CD4-positive, CD25-positive, alpha-beta regulatory T cell (primary cell): ENCODE data around the gene TMEM132C. TPM values are rescaled to one million over a fixed set of nuclear protein-coding genes. Genes with fewer than 3 reads are reported as not detected.

Source experiments
- ATAC-seq, 2 donors: fragments of 150-1000 bp; cut with Tn5 transposase; one replicate each; pipeline ENCODE4 v1.10.0; 2021; ENCODE audit warnings: low read depth in 2 of 2, moderate number of reproducible peaks in 2 of 2, moderate library complexity in 1 of 2
- DNase-seq, 3 donors: peaks; one replicate each; pipeline versions ENCODE4 v3.0.0 to v3.0.0-alpha.2; 2012 to 2022; ENCODE audit warnings: mixed read lengths in 1 of 3
- H3K27ac ChIP-seq: one replicate; pipeline ENCODE4 v1.7.0; 2013; ENCODE audit warnings: mild to moderate bottlenecking, low read length; ENCODE audit not compliant: insufficient read depth, poor library complexity, severe bottlenecking
- H3K27me3 ChIP-seq: one replicate; pipeline ENCODE4 v1.7.0; 2013; ENCODE audit warnings: low read length; ENCODE audit not compliant: control insufficient read depth, insufficient read depth
- H3K36me3 ChIP-seq: one replicate; pipeline ENCODE4 v1.7.0; 2013; ENCODE audit warnings: mild to moderate bottlenecking, low read length, moderate library complexity; ENCODE audit not compliant: control insufficient read depth, insufficient read depth
- H3K4me1 ChIP-seq: 2 replicates; pipeline ENCODE4 v1.7.0; 2013; ENCODE audit warnings: mild to moderate bottlenecking, low read length; ENCODE audit not compliant: insufficient read depth, control insufficient read depth, poor library complexity, severe bottlenecking
- H3K4me3 ChIP-seq: one replicate; pipeline ENCODE4 v1.7.0; 2013; ENCODE audit warnings: low read depth, mild to moderate bottlenecking, low read length, moderate library complexity
- H3K9me3 ChIP-seq, 2 experiments: 1 replicate in 1 of 2; 2 replicates in 1 of 2; pipeline ENCODE4 v1.7.0; 2013; ENCODE audit warnings: low read length in 2 of 2, mild to moderate bottlenecking in 1 of 2, moderate library complexity in 1 of 2; ENCODE audit not compliant: control insufficient read depth in 2 of 2
- H3K27ac Mint-ChIP-seq, 3 donors: one replicate each; pipeline ENCODE4 v1.8.0; 2020 to 2022; ENCODE audit warnings: mild to moderate bottlenecking in 3 of 3, mixed read lengths in 3 of 3, moderate library complexity in 2 of 3
- H3K27me3 Mint-ChIP-seq: one replicate; pipeline ENCODE4 v1.8.0; 2022; ENCODE audit warnings: mild to moderate bottlenecking, mixed read lengths
- H3K36me3 Mint-ChIP-seq: one replicate; pipeline ENCODE4 v1.8.0; 2020; ENCODE audit warnings: mixed read lengths
- H3K4me1 Mint-ChIP-seq, 4 donors: one replicate each; pipeline ENCODE4 v1.8.0; 2020 to 2022; ENCODE audit warnings: mixed read lengths in 4 of 4, mild to moderate bottlenecking in 1 of 4
- H3K4me3 Mint-ChIP-seq, 4 donors: one replicate each; pipeline ENCODE4 v1.8.0; 2020 to 2022; ENCODE audit warnings: mild to moderate bottlenecking in 4 of 4, mixed read lengths in 4 of 4, moderate library complexity in 3 of 4
- H3K9me3 Mint-ChIP-seq, 7 donors: one replicate each; pipeline ENCODE4 v1.8.0; 2020 to 2022; ENCODE audit warnings: mixed read lengths in 7 of 7, mild to moderate bottlenecking in 3 of 7, moderate library complexity in 2 of 7
- polyA plus RNA-seq, 4 donors: library from polyadenylated mRNA; unstranded; fragments of 300-500 nt; fragmentation: Illumina TruSeq; gene quantifications; one replicate each; pipeline ENCODE4 v1.2.3, GENCODE V29; 2021
- total RNA-seq: library from RNA; stranded (reverse); gene quantifications from one replicate; pipeline ENCODE4 v1.2.3, GENCODE V29; 2022

The TMEM132C gene
- total RNA-seq (not detected), polyA plus RNA-seq (under 1 TPM in 1 of 4 donors, not detected in 3; 0.06 TPM)

DNA sequence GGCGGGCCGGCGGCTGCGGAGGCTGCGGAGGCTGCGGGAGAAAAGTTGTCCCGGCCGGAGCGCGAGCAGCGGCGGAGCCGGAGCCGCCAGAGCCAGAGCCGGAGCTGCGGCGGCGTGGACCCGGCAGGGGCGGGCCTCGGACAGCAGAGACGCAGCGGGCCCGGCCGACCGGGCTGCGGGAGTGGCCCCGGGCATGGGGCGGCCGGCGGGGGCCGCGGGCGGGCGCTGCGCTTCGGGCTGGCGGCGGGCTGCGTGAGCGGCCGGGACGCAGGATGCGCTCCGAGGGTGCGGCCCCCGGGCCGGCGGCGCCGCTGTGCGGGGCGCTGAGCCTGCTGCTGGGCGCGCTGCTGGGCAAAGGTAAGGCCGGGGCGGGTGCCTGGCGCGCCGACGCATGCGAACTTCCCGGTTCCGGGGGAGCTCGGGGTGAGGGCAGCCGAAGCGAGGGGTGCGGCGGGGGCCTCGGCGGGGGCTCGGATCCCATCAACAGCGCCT lies at the start of gene TMEM132C:
TSS of gene TMEM132C (plus strand) at position 40 of the 492 bp plus-strand sequence. CDS start at position 273, 233 bp downstream.
- no peak within 1 kb of the TSS for H3K4me3 ChIP-seq
- no peaks in the 10 kb centered on the region for H3K36me3 ChIP-seq
- no peaks in the 10 kb centered on the region for H3K4me1 ChIP-seq
- ATAC-seq: no peak
- no peak within 1 kb of the TSS for H3K4me3 Mint-ChIP-seq
- H3K27me3 Mint-ChIP-seq: peaks cover 42% of the 10 kb centered on the region
- H3K9me3 ChIP-seq: peaks cover 0 to 2% of the 10 kb centered on the region in 2 experiments
- no peak within 1 kb of the TSS for H3K27ac Mint-ChIP-seq
- H3K27me3 ChIP-seq: peaks cover 2% of the 10 kb centered on the region
- H3K4me1 Mint-ChIP-seq: no peaks in the 10 kb centered on the region
- H3K9me3 Mint-ChIP-seq: peaks cover 0 to 7% (median 0%) of the 10 kb centered on the region in 7 donors
- H3K27ac ChIP-seq: no peak within 1 kb of the TSS
- DNase-seq: no peak
- no peaks in the 10 kb centered on the region for H3K36me3 Mint-ChIP-seq

DNA sequence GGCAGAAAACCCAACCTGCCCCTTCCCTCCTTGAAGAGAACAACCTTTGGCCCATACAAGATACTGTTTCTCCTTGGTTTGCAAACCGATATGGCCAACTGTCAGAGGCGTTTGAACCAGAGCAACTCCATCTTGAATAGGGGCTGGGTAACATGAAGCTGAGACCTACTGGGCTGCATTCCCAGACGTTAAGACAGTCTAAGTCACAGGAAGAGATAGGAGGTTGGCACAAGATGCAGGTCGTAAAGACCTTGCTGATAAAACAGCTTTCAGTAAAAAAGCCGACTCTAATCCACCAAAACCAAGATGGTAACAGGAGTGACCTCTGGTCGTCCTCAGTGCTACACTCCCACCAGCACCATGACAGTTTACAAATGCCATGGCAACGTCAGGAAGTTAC lies 42.7 kb upstream of the TMEM132C start:
- Mint-ChIP-seq H3K27me3 (no peaks in the 10 kb centered on the region), H3K4me3 (no peak overlapping the region), H3K27ac (no peak overlapping the region), H3K4me1 (no peaks in the 10 kb centered on the region), H3K36me3 (no peaks in the 10 kb centered on the region), H3K9me3 (peaks cover 0 to 16% (median 7%) of the 10 kb centered on the region in 7 donors)
- DNase-seq (no peak), ATAC-seq (no peak)
- no peaks in the 10 kb centered on the region for H3K27me3 ChIP-seq
- no peaks in the 10 kb centered on the region for H3K36me3 ChIP-seq
- no peak overlapping the region for H3K4me3 ChIP-seq
- H3K9me3 ChIP-seq: no peaks in the 10 kb centered on the region
- H3K4me1 ChIP-seq: no peaks in the 10 kb centered on the region
- H3K27ac ChIP-seq: no peak overlapping the region

DNA sequence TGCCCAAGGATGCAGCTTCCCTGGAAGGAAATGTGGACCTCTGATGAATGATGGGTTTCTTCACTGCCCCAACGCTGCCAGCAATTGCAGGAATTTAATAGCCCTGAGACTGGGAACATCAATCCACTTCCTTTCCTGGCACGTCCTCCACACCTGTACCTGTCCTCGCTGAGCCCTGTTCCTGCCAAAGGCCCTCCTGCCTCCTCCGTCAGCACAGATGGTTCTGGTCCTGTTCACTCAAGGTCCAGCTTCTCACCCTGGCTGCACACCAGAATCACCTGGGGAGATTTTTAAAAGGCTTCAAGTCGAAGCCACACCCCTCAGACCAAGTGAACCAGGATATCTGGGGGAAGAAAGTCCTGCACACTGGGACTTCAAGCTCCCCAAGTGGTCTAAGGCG lies 38.4 kb upstream of the TMEM132C start:
- no peak for ATAC-seq
- H3K36me3 Mint-ChIP-seq: no peaks in the 10 kb centered on the region

DNA sequence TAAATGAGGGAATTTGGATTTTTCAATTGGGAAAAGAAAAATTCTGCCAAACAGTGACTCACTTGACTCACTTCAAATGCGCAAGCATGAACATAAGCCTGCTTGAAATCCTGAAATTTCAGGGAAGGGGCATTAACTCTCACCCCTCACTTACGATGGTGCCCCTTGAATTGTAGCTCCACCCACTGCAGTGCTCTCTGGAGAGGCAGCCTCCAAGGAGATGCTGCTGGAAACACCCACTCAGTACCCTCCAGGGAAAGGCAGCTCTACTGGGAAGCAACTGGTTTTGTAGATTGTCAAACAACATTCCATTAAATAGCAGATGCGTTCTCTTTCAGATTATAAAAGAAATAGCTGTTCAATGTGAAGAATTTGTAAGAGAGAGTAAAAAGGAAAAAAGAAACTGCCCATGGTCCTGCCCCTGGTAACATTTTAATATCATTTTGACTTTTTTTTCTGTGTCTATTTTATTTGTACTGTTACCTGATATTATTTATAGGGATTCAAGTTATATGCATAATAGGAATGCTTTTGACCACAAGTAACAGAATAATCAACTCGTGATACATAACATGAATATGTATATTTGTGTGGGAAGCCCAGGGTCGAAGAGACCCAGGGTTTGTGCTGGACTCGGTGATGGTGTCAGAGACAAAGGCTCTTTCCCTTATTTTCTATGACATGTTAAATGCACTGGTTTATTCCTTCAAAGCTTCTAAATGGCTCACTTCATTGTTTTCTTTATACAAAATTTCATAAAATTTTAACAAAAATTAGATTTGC lies 31.1 kb upstream of the TMEM132C start:
- Histone ChIP-seq H3K9me3 (no peaks in the 10 kb centered on the region), H3K4me3 (no peak overlapping the region), H3K4me1 (no peaks in the 10 kb centered on the region), H3K36me3 (no peaks in the 10 kb centered on the region), H3K27me3 (no peaks in the 10 kb centered on the region), H3K27ac (no peak overlapping the region)
- Mint-ChIP-seq H3K4me1 (no peaks in the 10 kb centered on the region), H3K4me3 (no peak overlapping the region), H3K27me3 (no peaks in the 10 kb centered on the region), H3K27ac (no peak overlapping the region), H3K9me3 (peaks cover 0 to 11% (median 5%) of the 10 kb centered on the region in 7 donors), H3K36me3 (no peaks in the 10 kb centered on the region)
- ATAC-seq (no peak), DNase-seq (no peak)

More for the DNA sequence above, 38.4 kb upstream of the TMEM132C start:
- Histone ChIP-seq H3K27ac (no peak overlapping the region), H3K36me3 (no peaks in the 10 kb centered on the region), H3K9me3 (no peaks in the 10 kb centered on the region), H3K4me1 (no peaks in the 10 kb centered on the region), H3K27me3 (no peaks in the 10 kb centered on the region), H3K4me3 (no peak overlapping the region)
- Mint-ChIP-seq H3K4me1 (no peaks in the 10 kb centered on the region), H3K27ac (no peak overlapping the region), H3K9me3 (peaks cover 0 to 17% (median 6%) of the 10 kb centered on the region in 7 donors), H3K4me3 (no peak overlapping the region), H3K27me3 (no peaks in the 10 kb centered on the region)
- DNase-seq: no peak

DNA sequence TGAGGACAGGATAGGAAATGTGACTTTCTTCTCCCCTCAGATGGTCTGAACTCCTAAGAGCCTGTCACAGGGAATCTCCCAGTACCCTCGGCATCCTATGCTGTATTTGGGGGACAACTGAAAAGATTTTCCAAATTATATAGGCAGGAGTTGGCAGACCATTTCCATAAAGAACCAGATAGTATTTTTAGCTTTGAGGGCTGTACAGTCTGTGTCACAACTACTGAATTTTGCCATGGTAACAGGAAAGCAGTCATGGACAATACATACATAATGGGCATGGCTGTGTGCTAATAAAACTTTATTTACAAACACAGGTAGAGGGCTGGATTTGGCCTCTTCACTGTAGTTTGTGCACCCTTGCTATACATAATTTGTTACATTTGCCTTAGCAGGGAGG lies 30.4 kb upstream of the TMEM132C start:
- Histone ChIP-seq H3K4me1 (no peaks in the 10 kb centered on the region), H3K4me3 (no peak overlapping the region), H3K9me3 (no peaks in the 10 kb centered on the region), H3K27ac (no peak overlapping the region), H3K27me3 (no peaks in the 10 kb centered on the region), H3K36me3 (no peaks in the 10 kb centered on the region)
- no peak overlapping the region for H3K27ac Mint-ChIP-seq
- DNase-seq (no peak), ATAC-seq (no peak)
- H3K36me3 Mint-ChIP-seq: no peaks in the 10 kb centered on the region
- no peak overlapping the region for H3K4me3 Mint-ChIP-seq
- no peaks in the 10 kb centered on the region for H3K4me1 Mint-ChIP-seq
- no peaks in the 10 kb centered on the region for H3K27me3 Mint-ChIP-seq
- peaks cover 0 to 8% (median 3%) of the 10 kb centered on the region in 7 donors for H3K9me3 Mint-ChIP-seq

DNA sequence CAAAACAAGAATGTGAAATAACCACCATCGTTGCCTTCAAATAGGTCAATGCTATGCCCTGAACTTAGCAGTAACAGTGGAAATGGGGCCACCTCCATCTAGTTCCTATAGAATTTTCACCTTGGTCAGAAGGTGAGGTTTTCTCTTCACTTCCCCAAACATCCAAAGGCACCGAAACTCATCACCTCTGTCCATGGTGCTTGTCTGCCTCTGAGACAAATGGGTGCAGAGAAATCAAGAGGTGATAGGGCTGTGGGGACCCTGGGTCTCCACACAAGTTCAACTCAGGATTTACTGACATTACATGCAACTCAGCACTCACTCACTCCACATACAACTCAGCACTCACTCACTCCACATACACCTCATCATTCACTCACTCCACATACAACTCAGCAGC lies 26.2 kb upstream of the TMEM132C start:
- Histone ChIP-seq H3K27me3 (no peaks in the 10 kb centered on the region), H3K4me1 (no peaks in the 10 kb centered on the region), H3K27ac (no peak overlapping the region), H3K36me3 (no peaks in the 10 kb centered on the region), H3K9me3 (no peaks in the 10 kb centered on the region), H3K4me3 (no peak overlapping the region)
- no peaks in the 10 kb centered on the region for H3K36me3 Mint-ChIP-seq
- no peaks in the 10 kb centered on the region for H3K9me3 Mint-ChIP-seq
- peak overlapping the region in 1 of 3 donors; percentile 5 for H3K27ac Mint-ChIP-seq
- H3K4me1 Mint-ChIP-seq: no peaks in the 10 kb centered on the region
- no peak for ATAC-seq
- H3K27me3 Mint-ChIP-seq: no peaks in the 10 kb centered on the region
- DNase-seq: no peak
- H3K4me3 Mint-ChIP-seq: no peak overlapping the region

DNA sequence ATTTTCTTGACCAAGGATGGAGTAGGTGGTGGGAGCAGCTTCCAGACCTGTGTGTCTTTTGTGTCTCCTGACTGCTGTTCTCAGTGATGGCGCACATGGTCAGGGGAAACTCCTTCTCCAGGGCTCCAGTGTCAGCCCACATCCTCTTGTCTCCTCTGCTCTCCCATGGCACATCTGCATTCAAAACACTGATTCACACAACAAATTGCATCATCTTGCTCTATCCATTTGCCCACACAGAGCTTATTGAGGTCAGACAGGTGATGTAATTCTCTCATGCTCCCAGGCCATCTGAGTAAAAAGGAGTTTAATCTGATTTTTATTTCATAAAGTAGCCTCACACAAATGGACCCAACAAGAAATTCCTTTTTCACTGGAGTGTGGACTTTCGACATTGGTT lies 21.8 kb upstream of the TMEM132C start:
- Histone ChIP-seq H3K4me1 (no peaks in the 10 kb centered on the region), H3K27me3 (no peaks in the 10 kb centered on the region), H3K27ac (no peak overlapping the region), H3K9me3 (no peaks in the 10 kb centered on the region), H3K36me3 (no peaks in the 10 kb centered on the region), H3K4me3 (no peak overlapping the region)
- Mint-ChIP-seq H3K4me1 (no peaks in the 10 kb centered on the region), H3K36me3 (no peaks in the 10 kb centered on the region), H3K9me3 (peaks cover 0 to 4% (median under 1%) of the 10 kb centered on the region in 7 donors), H3K27ac (no peak overlapping the region), H3K4me3 (no peak overlapping the region), H3K27me3 (no peaks in the 10 kb centered on the region)
- no peak for ATAC-seq
- no peak for DNase-seq

DNA sequence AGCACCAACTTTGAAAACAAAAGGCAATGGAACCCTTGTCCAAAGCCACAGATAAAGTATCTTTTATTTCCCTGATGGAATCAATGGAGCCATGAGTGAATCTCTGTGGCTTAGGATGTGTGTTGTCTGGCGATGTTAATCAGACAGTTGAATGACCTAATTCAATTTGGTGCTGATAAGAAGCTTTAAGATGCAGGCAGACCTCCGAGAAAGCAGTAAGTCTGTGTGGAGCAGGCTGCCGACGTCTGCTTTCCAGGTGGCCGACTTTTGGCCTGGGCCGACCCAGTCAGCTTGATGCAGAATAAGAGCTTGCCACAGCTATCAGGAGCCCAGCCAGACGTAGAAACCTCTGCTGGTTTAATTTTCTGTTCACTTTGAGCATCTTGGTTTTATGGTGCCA lies 21.1 kb upstream of the TMEM132C start:
- H3K4me3 Mint-ChIP-seq: no peak overlapping the region

More for the DNA sequence above, 21.1 kb upstream of the TMEM132C start:
- H3K27ac Mint-ChIP-seq: peak overlapping the region in 1 of 3 donors; percentile 26
- no peaks in the 10 kb centered on the region for H3K9me3 ChIP-seq
- no peak overlapping the region for H3K4me3 ChIP-seq
- no peaks in the 10 kb centered on the region for H3K4me1 Mint-ChIP-seq
- no peaks in the 10 kb centered on the region for H3K36me3 Mint-ChIP-seq
- H3K27me3 Mint-ChIP-seq: no peaks in the 10 kb centered on the region
- H3K4me1 ChIP-seq: no peaks in the 10 kb centered on the region
- DNase-seq: no peak
- ATAC-seq: no peak
- H3K36me3 ChIP-seq: no peaks in the 10 kb centered on the region
- no peaks in the 10 kb centered on the region for H3K27me3 ChIP-seq
- peaks cover 0 to 6% (median 2%) of the 10 kb centered on the region in 7 donors for H3K9me3 Mint-ChIP-seq
- H3K27ac ChIP-seq: no peak overlapping the region
